COR-L47 (cell line): Measurements from ENCODE around the gene SPECC1.
"Not testable (repeated sequence)": the region's sequence is repeated elsewhere in the genome, so short reads cannot be mapped to it uniquely, and the experiment has no call there.

Source experiments
- DNase-seq: peaks from one replicate; lab custom pipeline; 2025; lab: John Stamatoyannopoulos, UW

Gene SPECC1

DNA sequence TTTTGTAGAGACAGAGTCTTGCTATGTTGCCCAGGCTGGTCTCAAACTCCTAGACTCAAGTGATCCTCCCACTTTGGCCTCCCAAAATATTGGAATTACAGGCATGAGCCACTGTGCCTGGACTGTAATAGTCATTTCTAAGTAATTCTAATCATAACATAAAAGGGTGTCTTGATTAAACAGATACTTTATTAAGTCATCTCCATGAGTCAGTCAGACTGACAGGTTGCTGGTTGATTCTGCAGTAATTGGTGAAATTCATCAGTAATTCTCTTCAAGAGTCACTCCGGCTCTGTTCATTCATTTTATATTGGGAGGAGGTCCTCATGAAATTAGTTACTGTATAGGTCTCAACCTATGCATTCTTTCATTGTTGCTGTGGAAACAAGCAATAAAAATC, 85.6 kb downstream of the SPECC1 start:
- DNase-seq = no peak

- DNase-seq = no peak
Observed at GRCh38 chr17:20095336-20096080, 86.3 kb downstream of the SPECC1 start.

DNA sequence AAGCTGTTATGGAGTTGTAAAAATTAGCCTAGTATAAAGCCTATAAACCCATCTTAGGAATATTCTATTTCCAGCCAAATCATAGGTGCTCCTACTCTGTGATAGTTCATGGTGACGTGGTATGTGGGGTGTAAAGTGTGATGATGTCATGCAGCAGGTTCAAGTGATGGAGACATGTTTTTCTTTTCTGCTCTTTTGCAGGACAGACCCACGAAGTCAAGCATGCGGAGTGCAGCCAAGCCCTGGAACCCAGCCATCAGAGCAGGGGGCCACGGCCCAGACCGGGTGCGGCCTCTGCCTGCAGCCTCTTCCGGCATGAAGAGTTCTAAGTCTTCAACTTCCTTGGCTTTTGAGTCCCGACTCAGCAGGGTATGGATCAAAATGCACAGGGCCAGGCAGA, 87.3 kb downstream of the SPECC1 start:
- no peak for DNase-seq

DNA sequence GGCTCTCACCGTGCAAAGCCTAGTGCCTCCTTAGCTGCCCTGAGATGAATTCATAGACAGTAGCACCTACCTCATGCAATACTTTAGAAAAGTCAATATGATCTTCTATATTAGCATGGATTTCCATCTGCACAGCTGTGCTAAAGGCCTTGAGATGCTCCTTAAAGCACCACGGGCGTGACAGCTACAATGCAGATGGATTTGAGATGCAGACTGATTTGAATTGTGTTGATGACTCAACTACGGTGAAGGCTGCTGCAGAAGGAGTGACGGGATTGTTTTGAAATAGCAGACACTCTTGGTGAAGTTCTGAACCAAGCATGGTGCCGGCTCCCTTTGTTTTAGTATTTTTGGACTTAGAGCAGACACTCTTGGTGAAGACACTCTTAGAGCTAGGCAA, 88.2 kb downstream of the SPECC1 start:
- DNase-seq = no peak

GRCh38 chr17:20098314-20098713, 89.2 kb downstream of the SPECC1 start:
- DNase-seq = no peak

GRCh38 chr17:20100806-20101205, 91.6 kb downstream of the SPECC1 start:
- DNase-seq = not testable (repeated sequence)

DNA sequence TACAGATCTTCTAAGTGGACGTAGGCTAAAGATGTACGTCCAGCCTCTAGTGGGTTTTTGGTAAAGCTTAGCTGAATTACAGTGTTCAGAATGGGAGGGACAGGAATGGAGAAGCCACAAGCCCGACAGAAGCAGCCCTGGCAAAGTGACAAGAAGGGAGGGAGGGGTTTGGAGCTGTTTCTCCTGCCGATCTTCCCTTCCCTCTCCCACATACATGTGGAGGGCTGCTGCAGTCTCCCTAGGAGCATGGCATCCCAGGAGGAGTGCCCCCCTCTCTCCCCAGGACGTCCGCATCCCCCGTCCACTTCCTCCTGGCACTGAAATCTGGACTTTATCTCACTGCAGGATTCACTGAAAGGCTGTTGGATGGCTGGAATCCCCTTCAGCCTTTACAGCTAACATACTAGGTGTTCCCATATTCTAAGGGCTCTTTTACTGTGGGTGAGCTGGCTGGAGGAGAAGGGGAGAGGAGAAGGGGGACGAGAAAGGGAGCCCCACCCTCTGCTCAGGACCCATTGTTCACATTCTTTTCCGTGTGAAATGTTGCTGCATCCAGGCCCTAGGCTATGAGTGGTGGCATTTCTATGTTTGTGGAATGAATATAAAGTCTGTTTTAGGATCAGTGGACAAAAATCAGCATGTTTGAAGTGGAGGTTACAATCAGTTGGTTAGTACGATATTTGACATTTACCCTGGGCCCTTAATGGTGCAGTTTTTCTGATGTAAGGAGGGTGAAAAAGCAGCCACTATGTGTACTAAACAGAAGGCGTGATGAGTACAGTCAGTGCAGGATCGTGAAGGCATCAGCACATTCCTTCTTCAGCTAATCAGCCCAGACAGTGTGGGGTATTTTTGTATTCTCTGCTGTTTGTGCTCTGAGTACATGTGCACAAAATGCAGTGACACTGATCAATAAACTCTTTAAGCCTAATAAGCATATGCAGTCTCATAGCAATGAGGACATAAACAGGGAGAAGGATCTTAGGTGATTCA, 94.6 kb downstream of the SPECC1 start:
- DNase-seq = no peak

DNA sequence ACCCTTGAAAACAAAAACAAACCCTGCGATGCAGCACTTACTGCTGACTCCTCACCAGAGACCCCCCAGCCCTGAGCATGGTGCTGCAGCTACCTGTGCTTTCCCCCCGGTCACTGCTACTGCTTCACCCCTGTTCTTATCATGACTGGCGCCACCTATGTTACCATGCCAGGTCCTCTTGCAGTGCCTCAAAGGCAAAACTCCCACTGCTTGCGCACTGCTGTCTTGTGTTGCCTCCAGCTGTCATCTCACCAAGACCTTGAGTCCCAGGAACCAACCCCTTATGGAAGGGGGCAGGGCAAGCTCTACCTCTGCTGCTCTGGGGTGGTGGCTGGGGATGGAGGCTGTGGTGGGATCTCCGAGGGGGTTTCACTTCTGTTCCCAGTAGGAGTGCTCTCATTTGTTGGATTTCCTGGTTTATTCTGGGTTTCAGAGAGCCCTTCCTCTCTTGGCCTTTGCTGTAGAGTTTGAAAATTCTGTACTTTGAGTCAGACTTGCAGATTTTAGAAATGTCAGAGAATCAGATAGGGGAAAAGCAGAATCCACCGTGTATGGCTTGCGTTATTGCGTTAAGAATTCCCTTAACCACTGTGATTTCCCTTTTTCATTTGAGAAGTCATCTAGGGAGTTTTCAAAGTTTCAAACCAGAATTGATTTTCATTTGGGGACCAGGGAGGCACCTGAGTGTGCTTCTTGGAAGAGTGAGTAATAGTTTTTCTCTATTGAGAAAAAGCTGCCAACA, 96.6 kb downstream of the SPECC1 start:
- no peak for DNase-seq

- not testable (repeated sequence) for DNase-seq
Observed at GRCh38 chr17:20106446-20106845, 97.3 kb downstream of the SPECC1 start.

- DNase-seq = no peak
Observed at GRCh38 chr17:20109076-20109475, 99.9 kb downstream of the SPECC1 start.

- DNase-seq = no peak
Observed at GRCh38 chr17:20111538-20111937, 102.4 kb downstream of the SPECC1 start.

GRCh38 chr17:20114466-20114865, 105.3 kb downstream of the SPECC1 start:
- no peak for DNase-seq

GRCh38 chr17:20116683-20117309, 107.6 kb downstream of the SPECC1 start:
- DNase-seq = peak; percentile 30

- DNase-seq = no peak
Observed at GRCh38 chr17:20118280-20118679, 109.1 kb downstream of the SPECC1 start.

DNA sequence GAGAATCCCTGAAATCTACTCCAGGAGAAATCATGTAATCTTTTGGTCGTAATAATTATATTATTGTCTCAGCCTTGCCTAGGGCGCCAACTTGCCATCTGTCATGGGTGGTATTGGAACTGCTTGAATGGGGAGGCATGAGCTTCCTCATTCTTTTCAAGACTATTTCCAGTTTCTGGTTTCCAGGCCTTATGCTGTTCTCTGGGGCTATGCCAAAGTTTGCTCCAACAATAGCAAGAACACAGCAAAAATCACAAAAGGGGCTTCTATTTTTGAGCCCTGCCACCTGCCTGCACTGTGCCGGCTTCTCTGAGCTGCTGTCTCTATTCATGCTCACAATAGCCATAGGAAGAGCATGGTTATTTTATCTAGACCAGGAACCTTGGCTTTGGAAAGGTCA, 111.7 kb downstream of the SPECC1 start:
- DNase-seq = no peak

- peak; percentile 3 for DNase-seq
Observed at GRCh38 chr17:20121359-20122253, 112.4 kb downstream of the SPECC1 start.

- no peak for DNase-seq
Observed at GRCh38 chr17:20122254-20122879, 113.2 kb downstream of the SPECC1 start.

DNA sequence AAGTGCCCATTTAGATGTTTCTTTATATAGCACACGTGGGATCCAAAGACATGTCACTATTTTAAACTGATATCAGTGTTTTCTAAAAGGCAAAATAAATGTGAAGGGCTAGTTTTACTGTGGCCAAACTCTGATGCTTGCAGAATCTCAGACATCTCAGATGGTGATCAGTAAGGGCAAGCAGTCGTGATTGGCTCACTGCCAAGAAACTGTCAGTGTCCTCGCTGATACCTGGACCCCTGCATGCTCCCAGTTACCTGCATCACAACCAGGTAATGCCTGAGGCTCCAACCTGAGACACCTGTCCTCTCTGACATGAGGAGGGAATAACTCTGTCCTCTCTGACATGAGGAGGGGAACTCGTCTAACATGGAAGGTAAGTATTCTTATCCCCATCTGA, 114.0 kb downstream of the SPECC1 start:
- no peak for DNase-seq

GRCh38 chr17:20125724-20126123, 116.6 kb downstream of the SPECC1 start:
- DNase-seq = no peak

- DNase-seq = no peak
Observed at GRCh38 chr17:20127360-20128035, 118.3 kb downstream of the SPECC1 start.
